Measurements from ENCODE around the gene PHF21B.
"Not testable (repeated sequence)": the region's sequence is repeated elsewhere in the genome, so short reads cannot be mapped to it uniquely, and the experiment has no call there.

Gene PHF21B

DNA sequence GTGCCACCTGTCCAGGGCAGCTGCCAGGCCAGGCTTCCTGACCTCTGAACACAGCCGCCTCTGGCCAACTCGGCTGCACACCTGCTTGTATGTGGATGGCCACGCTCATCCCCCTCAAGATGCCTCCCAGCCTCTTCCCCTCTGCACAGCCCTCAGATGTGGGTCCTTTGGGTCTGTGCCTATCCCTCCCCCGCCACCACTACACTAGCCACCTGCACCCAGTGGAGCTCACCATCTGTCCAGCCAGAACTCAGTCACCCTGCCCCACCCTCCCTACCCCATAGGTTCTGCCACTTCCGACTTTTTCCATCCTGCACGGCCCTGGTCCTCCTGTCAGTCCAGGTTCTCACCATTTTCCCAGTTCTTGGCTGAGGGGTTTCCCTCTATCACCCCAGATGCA is 44.6 kb downstream of the PHF21B start:
- FAIRE-seq (no peak), DNase-seq (ENCODE audit: insufficient read length, low spot score) (no peak)

DNA sequence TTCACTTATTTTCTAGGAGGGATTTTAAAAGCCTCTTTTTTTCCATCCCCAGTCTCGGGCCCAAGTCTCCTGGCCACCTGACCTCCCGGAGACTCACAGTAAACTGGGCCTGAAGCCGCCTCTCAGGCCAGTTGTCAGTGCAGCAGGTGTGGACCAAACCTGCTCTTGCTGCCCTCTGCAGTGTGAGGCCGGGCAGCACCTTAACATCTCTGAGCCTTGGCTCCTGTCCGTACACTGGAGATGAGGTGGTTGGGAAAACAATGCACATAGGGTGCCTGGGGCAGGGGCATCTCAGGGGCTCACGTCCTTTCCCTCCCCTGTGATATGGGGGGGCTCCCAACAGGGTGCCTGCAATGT is 45.1 kb downstream of the PHF21B start:
- FAIRE-seq (no peak), DNase-seq (ENCODE audit: insufficient read length, low spot score) (no peak)

DNA sequence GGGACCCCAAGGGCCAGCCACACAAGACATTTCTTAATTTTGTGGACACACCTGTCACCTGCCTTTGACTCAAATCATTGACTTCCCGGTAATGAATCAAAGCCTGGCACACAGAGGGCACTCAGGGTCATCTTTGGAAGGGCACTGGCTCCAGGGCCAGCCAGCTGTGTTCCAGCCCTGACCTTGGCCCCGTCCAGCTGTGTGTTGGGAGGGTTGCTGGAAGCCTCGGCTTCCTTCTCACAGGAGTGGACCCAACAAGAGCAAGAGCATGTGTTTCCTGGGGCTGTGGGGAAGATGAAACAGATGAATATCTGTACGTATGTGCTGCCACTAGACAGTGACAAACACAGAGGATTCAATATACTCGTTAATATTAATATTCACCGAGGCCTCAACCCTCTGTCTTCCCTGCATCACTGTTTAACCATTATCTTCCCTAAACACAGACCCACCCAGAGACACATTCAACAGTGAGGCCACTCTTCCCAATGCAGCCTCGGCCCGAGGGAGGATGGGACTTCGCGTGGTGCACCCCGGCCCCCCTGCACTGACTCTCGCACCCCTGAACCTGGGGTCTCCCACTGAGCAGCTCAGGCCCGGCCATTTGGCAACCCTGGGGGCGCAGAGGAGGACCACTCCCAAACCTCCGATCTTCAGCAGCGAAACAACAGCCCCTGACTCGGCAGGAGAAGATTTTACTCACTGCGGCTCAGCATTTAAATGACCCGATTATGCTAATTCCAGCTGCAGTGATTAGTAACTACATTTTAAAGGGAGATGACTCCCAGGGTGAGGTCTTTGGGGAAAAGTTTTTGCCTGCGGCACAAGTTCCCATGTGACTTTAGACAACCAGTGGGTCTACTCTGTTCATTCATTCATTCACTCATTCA is 45.7 kb downstream of the PHF21B start:
- no peak for FAIRE-seq

DNA sequence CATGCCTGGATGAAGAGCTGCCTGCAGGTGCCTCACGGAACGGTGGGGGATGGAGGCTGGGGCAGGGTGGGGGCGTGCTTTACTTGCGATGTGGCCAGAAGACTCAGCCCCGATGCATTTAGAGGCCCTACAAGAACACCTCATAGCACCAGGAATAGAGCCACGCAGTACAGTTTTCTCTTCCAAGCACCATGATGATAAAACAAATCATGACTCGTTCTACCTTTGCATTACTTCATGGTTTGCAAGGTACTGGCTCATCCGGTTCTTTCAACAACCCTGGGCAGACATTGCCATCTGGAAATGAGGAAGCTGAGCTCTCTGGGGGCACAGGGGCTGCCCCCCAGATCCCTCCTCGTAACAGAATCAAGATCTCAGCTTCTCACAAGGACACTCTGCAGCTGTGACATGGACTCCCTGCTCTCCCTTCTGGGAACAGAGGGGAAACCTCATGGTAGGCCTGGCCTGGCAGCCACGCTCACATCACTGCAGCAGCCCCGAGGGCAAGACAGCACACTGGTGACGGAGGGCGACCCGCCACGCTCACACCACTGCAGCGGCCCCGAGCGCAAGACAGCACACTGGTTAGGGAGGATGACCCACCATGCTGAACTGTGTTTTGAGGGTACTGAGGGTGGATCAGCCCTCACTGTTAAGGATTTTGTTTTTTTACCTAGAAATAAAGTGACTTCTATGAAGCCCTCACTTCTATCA is 46.9 kb downstream of the PHF21B start:
- no peak for FAIRE-seq

More for the DNA sequence above, 45.7 kb downstream of the PHF21B start:
- no peak for DNase-seq (ENCODE audit: insufficient read length, low spot score)

DNA sequence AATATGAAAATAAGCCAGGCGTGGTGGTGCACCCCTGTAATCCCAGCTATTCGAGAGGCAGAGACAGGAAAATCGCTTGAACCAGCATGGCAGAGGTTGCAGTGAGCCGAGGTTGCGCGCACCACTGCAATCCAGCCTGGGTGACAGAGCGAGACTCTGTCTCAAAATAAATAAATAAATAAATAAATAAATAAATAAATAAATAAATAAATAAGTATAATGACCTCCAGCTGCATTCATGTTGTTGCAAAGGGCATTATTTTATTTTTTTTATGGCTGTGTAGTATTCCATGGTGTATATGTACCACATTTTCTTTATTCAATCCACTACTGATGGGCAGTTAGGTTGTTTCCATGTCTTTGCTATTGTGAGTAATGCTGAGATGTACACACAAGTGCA is 48.1 kb downstream of the PHF21B start:
- DNase-seq (ENCODE audit: insufficient read length, low spot score); FAIRE-seq: not testable (repeated sequence)

More for the DNA sequence above, 46.9 kb downstream of the PHF21B start:
- DNase-seq (ENCODE audit: insufficient read length, low spot score): no peak

DNA sequence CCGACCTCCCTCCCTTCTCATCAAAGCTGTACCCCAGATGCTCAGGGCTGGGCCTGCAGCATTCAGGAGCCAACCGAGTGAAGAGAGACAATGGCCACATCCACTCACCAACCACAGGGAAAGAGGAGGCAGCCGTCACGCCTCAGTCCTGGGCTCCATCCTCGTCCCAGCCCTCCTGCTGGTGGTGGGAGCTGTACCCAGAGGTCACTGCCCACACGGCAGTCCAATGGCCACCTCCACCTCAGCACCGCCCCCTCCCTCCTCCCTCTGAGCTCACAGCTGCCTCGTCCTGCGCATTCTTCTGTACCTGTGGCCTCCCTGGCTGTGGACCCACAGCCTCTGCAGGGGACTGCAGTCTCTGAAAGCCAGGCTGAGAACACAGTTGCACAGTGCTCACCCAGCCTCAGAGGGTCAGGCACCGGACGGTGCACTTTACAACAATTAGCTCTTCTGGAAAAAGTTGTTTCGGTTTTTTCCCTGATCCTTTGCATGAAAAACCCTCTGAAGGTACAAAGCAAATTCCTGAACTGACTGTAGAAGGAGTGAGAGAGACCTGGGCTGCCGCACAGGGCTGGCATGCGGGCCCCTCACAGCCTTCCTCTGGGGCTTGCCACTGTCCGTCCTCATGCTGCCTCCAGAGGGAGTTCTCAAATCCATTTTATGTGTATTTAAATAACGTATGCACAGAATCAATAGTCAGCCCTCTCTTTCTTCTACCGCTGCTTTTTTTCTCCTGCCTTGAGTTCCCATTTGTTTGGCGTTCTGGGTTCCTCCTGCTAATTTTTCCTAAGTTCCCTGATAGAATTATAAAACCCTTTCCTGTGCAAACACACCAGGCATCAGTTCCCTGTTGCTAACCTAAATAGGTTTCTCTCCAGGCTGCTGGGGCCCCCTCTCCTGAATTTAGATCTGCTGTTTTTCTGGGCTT is 52.7 kb downstream of the PHF21B start:
- FAIRE-seq: no peak
- no peak for DNase-seq (ENCODE audit: insufficient read length, low spot score)

DNA sequence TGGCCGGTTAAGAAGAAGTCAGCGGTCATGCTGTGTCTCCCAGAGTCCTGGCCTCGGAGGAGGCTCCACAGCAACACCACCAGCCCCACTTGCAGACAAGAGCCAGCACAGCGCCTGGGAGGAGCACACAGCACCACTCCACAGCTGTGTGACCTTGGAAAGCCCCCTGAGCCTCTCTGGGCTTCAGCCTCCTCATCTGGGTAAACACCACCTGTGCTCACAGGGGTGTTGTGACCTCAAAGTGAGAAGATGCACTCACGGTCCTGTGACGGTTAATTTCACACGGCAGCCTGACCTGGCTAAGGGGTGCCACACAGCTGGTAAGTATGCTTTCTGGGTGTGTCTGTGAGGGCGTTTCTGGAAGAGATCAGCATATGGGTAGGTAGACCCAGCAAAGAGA is 54.7 kb downstream of the PHF21B start:
- FAIRE-seq (no peak), DNase-seq (ENCODE audit: insufficient read length, low spot score) (no peak)

DNA sequence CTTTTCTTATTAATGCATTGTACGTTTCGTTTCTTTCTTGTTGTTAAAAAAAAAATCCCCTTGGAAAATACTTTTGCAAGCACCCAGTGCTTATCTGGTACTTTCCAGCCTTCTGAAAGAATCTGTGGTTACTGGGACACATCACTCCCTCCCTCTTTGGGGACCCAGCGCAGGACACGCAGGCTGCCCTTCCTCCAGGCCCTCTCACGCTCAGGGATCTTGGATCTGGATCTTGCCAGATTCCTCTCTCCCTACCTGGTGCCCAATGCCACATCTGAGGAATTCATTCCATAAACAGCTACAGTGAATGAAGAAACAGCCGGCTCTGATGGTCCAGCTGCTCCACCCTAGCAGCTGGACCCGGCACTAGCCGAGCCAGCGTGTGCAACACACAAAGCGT is 55.7 kb downstream of the PHF21B start:
- FAIRE-seq (no peak), DNase-seq (ENCODE audit: insufficient read length, low spot score) (no peak)

DNA sequence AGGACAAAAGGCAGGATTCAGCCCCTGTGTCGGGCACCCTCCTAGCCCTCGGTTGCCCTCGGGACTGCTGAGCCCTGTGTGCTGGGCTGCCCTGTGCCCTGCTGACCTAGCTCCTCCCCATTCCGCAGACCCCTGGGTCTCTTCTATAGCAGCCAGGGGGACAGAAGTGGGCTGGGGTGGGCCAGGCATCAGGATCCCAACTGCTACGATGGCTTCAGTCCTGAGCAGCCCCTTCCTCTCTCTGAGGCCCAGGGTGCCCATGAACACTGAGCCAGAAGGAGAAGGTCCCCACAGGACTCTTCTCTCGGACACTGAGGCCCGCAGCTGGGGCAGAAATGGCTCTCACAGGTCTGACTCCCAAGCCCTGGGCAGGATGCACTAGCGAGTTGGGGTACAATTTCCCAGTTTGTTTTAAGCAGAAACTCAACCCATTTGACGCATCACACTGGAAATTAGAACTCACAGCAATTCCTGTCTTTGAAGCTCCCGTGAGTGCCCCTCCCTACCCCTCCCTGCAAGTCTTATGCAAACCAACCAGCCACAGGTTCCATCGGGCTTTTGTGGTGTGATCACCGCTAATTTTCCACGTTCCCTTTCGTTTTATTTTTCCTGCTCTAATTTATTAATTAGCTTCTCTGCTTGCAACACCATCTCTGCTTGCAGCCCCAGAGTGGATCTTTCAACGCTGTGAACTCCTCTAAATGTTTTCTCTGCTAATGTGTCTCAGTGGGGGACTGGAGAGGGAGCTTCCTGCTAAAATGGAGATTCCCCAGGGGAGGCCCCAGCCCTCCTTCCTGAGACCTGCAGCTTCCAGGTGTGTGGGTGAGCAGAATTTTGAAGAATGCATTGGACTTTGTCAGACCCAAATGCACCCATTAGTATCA is 56.7 kb downstream of the PHF21B start:
- DNase-seq (ENCODE audit: insufficient read length, low spot score) (no peak), FAIRE-seq (no peak)

DNA sequence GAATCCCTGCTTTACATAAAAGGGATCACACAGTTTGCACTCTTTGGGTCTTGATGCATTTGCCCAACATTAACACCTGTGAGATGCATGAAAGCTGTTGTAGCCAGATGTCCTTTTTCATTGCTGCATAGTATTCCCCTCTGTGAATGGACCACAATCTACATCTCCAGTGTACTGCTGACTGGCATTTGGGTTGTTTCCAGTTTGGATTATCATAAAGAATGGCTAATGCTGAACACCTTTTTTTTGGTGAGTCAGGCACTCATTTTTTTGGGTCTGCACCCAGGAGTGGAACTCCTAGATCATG is 58.3 kb downstream of the PHF21B start:
- DNase-seq (ENCODE audit: insufficient read length, low spot score) (no peak), FAIRE-seq (no peak)

DNA sequence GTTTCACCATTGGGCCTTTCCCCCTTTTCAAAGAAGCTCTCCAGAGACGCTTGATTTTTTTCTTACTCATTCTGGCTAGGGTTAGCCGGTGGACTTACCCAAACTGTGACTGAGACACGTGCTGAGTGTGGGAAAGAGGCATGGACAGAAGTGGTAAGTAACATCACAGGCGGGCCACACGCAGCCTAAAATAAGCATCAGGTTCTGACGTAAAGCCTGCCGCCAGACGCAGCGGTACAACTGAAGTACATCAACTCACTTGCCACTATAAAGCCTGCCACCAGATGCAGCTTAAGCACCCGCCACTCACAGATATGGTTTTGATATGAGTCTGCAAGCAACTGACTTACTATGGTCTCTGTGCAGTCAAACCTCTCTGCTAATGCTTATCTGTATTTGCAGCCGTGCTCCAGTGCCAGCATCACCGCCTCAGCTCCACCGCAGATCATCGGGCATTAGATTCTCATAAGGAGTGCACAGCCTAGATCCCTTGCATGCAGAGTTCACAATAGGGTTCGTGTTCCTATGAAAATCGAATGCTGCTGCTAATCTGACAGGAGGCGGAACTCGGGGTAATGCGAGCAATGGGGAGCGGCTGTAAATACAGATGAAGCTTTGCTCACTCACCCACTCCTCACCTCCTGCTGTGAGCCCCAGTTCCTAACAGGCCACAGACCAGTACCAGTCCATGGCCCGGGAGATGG is 58.8 kb downstream of the PHF21B start:
- FAIRE-seq: no peak
- DNase-seq (ENCODE audit: insufficient read length, low spot score): no peak

DNA sequence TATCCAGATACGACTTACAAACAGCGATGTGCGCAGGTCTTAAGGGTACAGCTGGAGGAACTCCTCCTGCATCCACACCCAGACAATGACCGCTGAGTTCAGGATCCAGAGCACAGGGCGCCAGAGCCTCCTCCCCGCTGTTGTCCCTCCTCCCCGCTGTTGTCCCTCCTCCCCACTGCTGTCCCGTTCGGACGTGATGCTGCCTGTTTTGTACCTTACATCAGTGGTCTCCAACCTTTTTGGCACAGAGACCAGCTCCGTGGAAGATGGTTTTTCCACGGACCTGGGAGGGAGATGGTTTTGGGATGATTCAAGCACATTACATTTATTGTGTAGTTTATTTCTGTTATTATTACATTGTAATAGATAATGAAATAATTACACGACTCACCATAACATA is 62.0 kb downstream of the PHF21B start:
- no peak for DNase-seq (ENCODE audit: insufficient read length, low spot score)

DNA sequence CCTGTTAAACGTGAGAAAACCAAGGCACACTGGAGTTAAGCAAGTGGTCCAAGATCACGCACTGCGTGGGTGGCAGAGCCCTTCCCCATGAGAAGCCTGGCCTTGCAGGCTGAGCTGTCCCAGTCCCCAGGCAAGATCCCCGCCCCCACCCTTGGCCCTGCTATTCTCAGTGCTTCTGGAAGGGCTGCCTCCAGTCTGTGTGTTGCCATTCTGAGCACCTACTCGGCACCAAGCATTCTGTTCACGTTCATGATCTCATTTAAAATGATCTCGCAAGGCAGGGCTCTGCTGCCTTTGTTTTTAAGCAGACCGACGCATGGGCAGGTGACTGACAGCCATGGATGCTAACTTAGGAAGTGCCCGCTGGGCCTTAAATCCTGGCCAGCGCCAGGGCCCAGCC is 62.8 kb downstream of the PHF21B start:
- DNase-seq (ENCODE audit: insufficient read length, low spot score) (no peak), FAIRE-seq (no peak)

More for the DNA sequence above, 62.0 kb downstream of the PHF21B start:
- FAIRE-seq: no peak

DNA sequence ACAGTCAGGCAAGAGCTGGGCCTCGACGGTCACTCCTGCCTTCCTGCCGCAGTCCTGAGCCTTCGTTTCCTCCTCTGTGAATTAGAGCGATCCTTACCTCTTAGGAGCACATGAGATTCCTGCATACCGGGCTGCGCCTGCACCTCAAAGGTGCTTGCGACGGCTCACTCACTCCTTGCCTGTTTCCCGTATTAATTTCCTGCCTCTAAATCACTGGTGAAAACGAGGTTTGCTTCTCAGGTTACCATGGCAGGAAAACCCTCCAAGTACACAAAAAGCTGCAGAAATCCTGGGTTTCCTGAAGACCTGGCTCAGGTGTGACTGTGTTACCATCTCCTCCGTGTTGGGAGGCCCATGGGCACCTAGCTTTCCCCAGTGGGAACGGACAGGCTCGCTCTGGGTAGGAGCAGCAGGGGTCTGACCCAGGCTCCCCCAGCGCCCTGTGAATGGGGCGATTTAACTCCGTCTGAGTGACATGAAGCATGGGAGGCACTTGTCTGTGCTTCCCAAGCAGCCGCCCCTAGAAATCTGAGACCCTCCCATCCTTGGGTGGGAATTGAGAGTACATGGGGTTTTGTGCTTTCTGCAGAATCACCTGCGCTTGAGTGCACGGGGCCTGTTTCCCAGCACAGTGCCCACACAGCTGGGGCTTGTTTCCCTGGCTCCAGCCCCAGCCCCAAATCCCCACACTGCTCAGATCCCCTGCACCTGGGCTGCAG is 64.8 kb downstream of the PHF21B start:
- DNase-seq (ENCODE audit: insufficient read length, low spot score) (no peak), FAIRE-seq (no peak)

DNA sequence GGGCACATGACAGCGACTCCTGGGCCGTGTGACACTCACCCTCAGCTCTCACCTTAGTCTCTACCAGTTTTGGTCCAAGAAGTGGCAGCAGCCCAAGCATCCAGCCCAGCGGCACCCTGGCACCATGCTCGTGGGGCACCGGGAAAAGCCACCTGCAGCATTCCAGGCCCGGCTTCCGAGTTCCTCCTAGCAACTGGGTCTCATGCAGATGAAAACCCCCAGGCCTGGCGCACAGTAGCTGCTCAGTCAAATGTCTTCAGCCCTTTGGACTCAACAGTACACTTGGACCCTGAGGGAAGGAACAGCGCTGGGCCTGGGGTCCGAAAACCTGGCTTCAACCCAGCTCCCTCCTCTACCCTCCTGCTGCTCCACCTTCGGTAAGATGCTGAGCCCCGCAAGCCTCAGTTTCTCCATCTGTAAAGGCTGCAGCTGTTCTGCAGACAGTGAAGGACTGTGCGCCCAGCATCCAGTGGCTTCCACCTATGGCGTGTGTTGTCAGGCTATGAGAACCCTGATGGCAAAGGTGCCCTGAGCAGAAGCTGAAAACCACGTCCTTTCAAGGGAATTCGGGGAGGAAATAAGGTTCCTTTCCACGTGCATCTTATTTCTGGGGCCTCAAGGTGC is 66.0 kb downstream of the PHF21B start:
- no peak for FAIRE-seq
- DNase-seq (ENCODE audit: insufficient read length, low spot score): no peak

DNA sequence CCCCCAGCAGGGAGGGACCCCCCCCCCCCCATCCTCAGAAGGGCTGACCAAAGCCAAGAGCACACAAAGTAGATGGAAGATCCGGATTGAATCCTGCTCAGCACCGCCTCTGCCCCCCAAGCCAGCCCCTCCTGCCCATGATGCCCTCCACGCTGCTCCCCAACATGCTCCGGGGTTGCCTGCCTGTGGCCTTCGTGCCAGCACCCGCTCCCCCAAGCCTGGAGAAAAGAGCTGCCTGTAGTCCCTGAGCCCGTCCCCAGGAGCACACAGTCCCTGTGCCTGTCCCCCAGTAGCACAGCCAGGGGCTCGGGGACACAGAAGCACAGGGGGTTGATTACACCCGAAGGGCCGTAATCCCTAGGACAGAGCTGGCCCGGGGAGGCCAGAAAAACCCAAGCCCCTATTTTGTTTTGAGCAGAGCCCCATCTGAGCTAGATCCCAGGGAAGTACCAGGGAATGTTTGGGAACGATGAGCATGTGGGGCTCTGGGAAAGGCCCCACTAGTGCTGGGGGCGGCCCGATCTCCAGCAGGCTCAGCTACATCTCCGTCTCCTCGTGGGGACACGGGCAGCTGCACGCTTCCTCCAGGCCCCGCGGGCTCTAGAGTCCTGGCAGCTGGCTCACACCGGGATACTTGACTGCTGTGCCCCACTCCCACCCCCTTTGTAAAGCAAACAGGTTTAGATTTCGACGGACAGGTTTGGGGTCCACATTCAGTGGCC is 66.7 kb downstream of the PHF21B start:
- no peak for DNase-seq (ENCODE audit: insufficient read length, low spot score)
- FAIRE-seq: no peak

DNA sequence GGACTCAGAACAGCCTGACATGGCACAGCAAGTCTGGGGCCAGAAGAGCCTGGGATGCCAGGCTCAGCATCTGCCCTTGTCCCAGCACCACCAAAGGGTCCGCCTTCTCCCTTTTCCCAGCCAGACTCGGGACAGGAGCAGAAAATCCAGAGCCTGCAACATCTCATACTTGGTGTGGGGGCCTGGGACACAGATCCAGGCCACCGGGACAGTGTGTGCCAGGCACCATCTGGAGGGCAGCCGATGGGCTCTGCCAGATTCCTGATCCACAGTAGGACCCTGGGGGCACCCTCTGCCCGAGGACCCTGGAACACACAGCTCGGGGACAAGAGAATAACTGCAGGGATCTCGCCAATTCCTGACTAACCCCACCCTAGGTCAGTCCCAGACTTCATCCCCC is 67.7 kb downstream of the PHF21B start:
- FAIRE-seq (no peak), DNase-seq (ENCODE audit: insufficient read length, low spot score) (no peak)

DNA sequence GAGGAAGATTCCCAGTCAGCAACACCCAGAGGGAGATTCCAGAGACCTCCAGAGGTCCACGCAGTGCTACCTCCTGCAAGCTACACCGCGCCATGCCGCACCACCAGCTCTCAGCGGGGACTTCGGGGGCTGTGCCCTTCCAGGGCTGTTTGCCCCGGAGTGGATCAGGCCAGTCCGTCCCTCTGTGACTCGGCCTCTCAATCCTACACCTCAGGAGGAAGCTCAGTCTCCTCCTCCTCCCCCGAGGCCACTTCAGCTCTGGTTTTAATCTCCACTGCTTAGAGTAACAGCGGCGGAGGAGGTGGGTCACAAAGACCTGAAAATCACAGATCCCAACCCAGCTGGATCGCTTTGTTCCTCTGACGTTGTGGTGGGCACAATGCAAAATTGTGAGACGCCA is 68.6 kb downstream of the PHF21B start:
- FAIRE-seq (no peak), DNase-seq (ENCODE audit: insufficient read length, low spot score) (no peak)

All from HTR-8/SVneo (cell line).